HG03196 (cell line): Measurements from ENCODE around the gene TET1.
"Not testable (repeated sequence)": the region's sequence is repeated elsewhere in the genome, so short reads cannot be mapped to it uniquely, and the experiment has no call there.

Experiments used
- ATAC-seq: cut with Tn5 transposase; IDR thresholded peaks from one replicate; pipeline ENCODE4 v1.9.1; 2021; ENCODE audit not compliant: unreplicated experiment

The TET1 gene

DNA sequence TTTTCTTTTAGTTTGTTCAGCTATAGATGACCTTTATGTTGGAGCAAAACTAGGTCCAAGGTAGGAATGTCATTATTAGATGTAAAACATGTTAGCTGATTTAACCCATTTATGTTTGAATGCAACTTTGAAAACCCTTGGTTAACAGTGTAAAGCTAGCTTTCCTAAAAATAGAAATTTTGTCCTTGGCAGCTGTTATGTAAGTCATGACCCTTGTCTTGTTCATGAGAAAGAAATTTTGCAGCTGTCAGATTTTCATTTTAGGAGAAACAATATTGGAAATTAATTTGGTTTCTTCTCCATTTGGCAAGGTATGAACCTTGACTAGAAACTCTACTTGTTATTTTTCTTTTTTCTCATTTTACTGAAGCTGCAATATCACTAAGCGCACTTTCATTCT, 137.0 kb downstream of the TET1 start:
- ATAC-seq: no peak

DNA sequence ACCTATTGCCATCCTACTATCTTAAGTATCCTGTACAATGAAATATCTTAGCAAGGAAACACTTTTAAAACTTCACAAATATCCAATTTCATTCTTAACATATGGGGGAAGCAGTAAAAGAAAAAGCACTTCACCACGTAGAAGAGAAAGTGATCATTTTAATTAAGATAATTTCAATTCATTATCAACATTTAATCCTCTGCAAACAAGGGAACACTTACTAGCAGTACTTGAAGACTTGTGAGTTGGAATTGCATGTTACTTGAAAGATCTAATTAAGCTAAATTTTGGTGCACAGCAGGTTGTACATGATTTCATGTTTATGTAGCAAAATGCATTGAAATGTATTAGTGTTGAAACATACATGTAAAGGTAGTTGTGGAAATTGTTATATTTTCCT, 140.1 kb downstream of the TET1 start:
- no peak for ATAC-seq

DNA sequence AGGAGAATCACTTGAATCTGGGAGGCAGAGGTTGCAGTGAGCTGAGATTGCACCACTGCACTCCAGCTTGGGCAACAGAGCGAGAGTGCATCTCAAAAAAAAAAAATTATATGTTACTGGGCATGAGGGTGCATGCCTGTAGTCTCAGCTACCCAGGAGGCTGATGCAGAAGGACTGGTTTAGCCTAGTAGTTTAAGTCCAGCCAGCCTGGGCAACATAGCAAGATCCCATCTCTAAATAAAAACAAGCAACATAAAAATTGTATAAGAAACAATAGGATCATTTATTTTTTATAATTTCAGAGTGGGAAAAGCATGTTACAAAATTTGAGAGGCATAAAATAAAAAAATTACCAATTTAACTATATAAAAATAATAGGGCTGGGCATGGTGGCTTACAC, 145.4 kb downstream of the TET1 start:
- ATAC-seq: no peak

DNA sequence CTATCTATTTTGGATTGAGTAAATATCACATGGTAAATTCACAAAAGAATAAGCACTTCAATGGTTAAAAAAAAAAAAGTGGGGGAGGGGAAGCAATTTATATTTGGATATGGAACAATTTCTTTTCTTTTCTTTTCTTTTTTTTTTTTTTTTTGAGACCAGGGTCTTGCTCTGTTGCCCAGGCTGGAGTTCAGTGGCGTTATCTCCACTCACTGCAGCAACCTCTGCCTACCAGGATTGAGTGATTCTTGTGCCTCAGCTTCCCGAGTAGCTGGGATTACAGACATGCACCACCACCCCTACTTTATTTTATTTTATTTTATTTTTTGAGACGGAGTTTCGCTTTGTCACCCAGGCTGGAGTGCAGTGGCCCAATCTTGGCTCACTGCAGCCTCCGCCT, 148.8 kb downstream of the TET1 start:
- not testable (repeated sequence) for ATAC-seq

DNA sequence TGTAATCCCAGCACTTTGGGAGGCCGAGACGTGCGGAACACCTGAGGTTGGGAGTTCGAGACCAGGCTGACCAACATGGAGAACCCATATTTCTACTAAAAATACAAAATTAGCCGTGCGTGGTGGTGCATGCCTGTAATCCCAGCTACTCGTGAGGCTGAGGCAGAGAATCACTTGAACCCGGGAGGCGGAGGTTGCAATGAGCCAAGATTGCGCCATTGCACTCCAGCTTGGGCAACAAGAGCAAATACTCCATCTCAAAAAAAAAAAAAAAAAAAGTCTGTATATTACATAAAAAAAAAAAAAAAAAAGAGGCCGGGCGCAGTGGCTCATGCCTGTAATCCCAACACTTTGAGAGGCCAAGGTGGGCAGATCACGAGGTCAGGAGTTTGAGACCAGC, 152.9 kb downstream of the TET1 start:
- ATAC-seq: not testable (repeated sequence)

DNA sequence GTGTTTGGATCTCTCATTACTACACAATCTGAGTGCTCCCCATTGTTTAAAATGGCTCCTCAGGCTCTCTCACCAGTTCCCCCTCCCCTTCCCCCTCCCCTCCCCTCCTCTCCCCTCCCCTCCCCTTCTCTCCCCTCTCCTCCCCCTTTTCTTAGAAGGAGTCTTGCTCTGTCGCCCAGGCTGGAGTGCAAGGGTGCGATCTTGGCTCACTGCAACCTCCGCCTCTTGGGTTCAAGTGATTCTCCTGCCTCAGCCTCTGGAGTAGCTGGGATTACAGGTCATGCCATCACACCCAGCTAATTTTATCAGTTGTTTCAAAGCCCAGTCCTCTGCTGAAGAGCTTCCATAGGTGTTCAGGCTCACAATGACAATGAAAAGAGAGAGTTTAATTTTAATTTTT, 157.3 kb downstream of the TET1 start:
- no peak for ATAC-seq

DNA sequence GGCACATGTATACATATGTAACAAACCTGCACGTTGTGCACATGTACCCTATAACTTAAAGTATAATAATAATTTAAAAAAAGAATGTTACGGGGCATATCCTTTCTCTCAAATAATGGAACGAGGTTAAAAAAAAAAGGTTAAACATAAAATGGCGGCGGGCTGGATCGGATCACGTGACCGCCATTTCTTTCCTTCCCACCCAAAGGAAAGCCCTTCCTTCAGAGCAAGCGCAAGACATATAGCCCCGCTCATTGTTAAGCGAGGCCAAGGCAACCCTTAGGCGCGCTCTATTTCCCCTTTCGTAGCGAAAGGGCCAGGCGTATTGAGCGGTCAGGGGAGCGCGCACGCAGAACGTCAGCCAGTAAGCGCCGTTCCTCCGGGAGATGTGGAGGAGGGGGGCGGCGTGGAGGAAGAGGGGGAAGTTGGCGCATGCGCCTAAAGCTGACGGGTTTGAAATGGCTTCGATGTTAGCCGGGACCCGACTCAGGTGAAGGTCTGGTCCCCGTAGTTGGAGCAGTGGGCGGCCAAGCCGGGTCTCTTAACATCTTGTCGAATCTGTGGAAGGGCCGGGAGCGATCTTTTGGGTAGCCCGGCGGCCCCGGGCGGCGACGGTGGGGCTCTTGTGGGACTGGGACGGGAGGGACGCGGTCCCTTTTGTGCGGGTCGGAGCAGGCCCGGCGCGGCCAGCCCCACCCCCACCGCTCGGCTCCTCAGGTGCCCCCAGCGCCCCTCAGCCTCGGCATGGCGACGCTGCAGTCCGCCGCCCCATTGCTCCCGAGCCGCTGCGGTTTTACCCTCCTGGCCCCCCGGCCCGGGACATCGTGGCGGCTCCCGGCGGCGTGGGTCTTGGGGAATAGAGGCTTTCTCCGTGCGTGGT, 160.9 kb downstream of the TET1 start, which contains the start of gene CCAR1:
Gene CCAR1 (plus strand): TSS at position 447 of the 880 bp plus-strand sequence. CDS start 1,266 bp downstream, outside the sequence.
- ATAC-seq: peak; percentile 99

DNA sequence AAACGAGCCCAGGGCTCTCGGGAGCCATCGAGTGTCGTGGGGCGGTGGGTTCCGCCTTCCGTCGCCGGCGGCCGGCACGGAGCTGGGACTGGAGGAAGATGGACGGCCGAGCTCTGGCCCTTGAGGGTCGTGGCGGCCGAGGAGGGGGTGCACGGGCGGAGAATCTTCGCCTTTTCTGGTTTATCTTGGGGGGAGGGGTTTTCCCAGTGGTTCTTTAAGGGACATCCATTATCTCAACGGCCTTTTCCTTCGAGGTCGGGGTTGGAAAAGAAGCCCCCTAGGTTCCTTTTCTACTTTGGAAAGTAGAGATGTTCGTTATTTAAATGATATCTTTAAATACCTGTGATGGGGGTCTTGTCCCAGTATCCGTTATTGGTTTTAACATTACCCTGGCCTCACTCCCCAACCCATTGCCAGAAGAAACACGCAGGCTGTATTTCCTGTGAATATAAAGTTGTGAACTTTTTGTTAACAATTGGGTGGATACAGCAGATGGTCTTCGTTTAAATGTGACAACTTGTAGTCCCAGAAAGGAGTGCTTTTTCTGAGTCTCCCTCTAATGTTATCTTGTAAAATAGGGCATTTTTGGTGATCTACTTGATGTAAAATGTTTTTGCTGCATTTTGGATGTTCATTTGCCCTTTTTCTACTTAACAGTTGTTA, 161.7 kb downstream of the TET1 start:
- peak; percentile 16 for ATAC-seq

DNA sequence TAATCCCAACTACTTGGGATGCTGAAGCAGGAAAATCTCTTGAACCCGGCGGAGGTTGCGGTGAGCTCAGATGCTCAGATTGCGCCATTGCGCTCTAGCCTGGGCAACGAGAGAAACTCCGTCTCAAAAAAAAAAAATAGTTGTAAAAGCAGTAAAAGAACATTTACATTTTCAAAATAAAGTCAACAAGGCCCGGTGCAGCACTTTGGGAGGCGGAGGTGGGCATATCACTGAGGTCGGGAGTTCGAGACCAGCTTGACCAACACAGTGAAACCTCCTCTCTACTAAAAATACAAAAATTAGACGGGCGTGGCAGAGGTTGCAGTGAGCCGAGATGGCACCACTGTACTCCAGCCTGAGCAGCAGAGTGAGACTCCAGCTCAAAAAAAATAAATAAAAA, 164.9 kb downstream of the TET1 start:
- ATAC-seq: no peak

DNA sequence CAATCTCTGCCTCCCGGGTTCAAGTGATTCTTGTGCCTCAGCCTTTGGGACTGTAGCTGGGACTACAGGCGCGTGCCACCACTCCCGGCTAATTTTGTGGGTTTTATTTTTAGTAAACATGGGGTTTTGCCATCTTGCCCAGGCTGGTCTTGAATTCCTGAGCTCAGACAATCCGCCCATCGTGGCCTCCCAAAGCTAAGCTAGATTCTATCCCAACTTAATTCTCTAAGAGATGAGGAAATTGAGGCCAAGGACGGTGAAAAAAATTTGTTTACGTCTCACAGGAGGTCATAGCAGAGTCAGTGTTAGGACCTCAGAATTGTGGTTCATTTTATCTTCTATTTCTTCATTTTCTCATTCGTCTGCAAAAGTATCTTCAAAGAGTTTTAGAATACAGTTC, 167.0 kb downstream of the TET1 start:
- no peak for ATAC-seq

DNA sequence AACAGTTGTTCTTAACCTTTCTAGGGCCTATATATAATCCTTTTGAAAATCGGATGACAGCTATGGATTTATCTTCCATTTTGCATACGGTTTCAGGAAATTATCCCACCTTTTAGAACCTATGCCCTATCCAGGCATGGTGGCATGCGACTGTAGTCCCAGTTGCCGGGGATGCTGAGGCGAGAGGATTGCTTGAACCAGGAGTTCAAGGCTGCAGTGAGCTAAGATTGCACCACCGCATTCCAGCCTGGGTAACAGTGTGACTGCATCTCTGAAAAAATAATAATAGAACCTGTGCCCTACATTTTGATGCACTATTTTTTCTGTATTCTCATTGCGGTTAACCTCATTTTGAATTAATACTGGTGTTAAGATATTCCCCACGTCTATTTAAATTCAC, 172.5 kb downstream of the TET1 start:
- no peak for ATAC-seq

DNA sequence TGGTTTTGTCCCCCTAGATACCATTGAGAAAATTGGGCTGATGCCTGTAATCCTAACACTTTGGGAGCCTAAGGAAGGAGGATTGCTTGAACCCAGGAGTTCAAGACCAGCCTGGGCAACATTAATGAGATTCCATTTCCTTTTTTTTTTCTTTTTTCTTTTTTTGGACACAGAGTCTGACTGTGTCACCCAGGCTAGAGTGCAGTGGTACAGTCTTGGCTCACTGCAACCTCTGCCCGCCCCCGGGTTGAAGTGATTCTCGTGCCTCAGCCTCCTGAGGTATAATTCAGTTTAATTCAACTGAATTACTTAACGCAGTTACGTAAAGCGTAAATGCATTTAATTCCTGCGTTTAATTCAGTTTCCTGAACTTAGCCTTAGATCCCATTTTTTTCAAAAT, 174.2 kb downstream of the TET1 start:
- ATAC-seq: no peak

DNA sequence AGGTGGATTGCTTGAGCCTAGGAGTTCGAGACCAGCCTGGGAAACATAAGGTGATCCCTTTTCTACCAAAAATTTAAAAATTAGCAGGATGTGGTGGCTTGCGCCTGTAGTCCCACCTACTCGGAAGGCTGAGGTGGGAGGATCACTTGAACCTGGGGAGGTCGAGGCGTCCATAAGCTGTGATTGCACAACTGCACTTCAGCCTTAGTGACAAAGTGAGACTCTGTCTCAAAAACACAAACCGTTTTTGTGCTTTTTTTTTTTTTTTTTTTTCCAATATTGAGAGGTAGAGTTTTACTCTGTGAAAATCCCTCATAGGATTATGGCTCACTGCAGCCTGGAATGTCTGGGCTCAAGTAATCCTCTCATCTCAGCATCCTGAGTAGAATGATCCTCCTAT, 175.0 kb downstream of the TET1 start:
- no peak for ATAC-seq

DNA sequence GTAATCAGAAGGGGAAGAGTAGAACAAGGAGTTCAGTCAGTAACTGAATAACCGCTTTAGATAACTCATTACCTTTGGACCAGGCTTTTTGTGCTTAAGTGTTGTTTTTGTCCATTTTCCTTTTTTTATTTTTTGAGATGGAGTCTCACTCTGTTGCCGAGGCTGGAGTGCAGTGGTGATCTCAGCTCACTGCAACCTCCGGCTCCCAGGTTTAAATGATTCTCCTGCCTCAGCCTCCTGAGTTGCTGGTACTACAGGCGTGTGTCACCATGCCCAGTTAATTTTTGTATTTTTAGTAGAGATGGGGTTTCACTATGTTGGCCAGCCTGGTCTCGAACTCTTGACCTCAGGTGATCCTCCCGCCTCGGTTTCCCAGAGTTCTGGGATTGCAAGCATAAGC, 175.6 kb downstream of the TET1 start:
- not testable (repeated sequence) for ATAC-seq

DNA sequence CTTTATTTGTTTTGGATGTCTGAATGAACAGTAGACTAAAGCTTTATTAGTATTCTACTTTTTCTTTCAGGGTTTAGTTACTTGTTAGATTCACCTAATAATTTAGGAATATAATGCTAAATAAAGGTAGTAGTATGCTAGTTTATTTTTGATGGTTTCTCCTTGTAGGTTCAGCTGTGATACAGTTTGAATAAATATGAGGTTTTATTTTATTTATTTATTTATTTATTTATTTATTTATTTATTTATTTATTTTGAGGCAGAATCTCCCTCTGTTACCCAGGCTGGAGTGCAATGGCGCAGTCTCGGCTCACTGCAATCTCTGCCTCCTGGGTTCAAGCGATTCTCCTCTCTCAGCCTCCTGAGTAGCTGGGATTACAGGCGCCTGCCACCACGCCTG, 180.5 kb downstream of the TET1 start:
- not testable (repeated sequence) for ATAC-seq

DNA sequence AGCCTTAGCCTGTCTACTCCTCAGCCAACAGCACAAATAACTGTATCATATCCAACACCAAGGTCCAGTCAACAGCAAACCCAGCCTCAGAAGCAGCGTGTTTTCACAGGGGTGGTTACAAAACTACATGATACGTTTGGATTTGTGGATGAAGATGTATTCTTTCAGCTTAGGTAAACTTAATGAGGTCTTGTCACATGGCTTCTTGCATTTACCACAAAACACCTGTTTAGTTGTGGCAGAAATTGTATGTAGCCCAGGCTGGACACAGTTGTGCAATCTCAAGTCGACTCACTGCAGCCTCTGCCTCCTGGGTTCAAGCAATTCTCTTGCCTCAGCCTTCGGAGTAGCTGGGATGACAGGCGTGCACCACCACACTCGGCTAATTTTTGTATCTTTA, 182.3 kb downstream of the TET1 start:
- no peak for ATAC-seq
